ENCODE data around the gene SUGCT.

SUGCT gene

GRCh38 chr7:40538281-40538680, 403.5 kb downstream of the SUGCT start:
- no peak for FAIRE-seq

- FAIRE-seq, result no peak
Observed at GRCh38 chr7:40541336-40541735, 406.5 kb downstream of the SUGCT start.

- no peak for FAIRE-seq
Observed at GRCh38 chr7:40542982-40543741, 408.4 kb downstream of the SUGCT start.

GRCh38 chr7:40544221-40544723, 409.5 kb downstream of the SUGCT start:
- FAIRE-seq, result no peak

- FAIRE-seq, result no peak
Observed at GRCh38 chr7:40544871-40545303, 410.1 kb downstream of the SUGCT start.

GRCh38 chr7:40545739-40546138, 410.9 kb downstream of the SUGCT start:
- FAIRE-seq, result no peak

GRCh38 chr7:40546616-40547501, 412.1 kb downstream of the SUGCT start:
- FAIRE-seq, result no peak

- FAIRE-seq, result no peak
Observed at GRCh38 chr7:40549372-40550039, 414.7 kb downstream of the SUGCT start.

GRCh38 chr7:40551685-40552576, 417.1 kb downstream of the SUGCT start:
- no peak for FAIRE-seq

- no peak for FAIRE-seq
Observed at GRCh38 chr7:40560672-40561071, 425.9 kb downstream of the SUGCT start.

- FAIRE-seq, result no peak
Observed at GRCh38 chr7:40566879-40567278, 432.1 kb downstream of the SUGCT start.

- no peak for FAIRE-seq
Observed at GRCh38 chr7:40569326-40569725, 434.5 kb downstream of the SUGCT start.

- FAIRE-seq, result no peak
Observed at GRCh38 chr7:40570223-40570622, 435.4 kb downstream of the SUGCT start.

GRCh38 chr7:40571796-40572195, 437.0 kb downstream of the SUGCT start:
- no peak for FAIRE-seq

- no peak for FAIRE-seq
Observed at GRCh38 chr7:40572810-40573465, 438.1 kb downstream of the SUGCT start.

GRCh38 chr7:40579401-40579800, 444.6 kb downstream of the SUGCT start:
- no peak for FAIRE-seq

- no peak for FAIRE-seq
Observed at GRCh38 chr7:40580776-40581175, 446.0 kb downstream of the SUGCT start.

GRCh38 chr7:40582539-40582938, 447.7 kb downstream of the SUGCT start:
- no peak for FAIRE-seq

GRCh38 chr7:40583667-40584444, 449.1 kb downstream of the SUGCT start:
- FAIRE-seq, result no peak

GRCh38 chr7:40584667-40585433, 450.0 kb downstream of the SUGCT start:
- no peak for FAIRE-seq
